Iris pigment epithelial cell (primary cell): ENCODE measurements around the gene HSPA1B.
"Not testable (repeated sequence)": the region's sequence is repeated elsewhere in the genome, so short reads cannot be mapped to it uniquely, and the experiment has no call there.

Experiments
- DNase-seq: peaks from one replicate; pipeline ENCODE4 v3.0.0-alpha.2; 2011; ENCODE audit warnings: low read depth

Gene HSPA1B

DNA sequence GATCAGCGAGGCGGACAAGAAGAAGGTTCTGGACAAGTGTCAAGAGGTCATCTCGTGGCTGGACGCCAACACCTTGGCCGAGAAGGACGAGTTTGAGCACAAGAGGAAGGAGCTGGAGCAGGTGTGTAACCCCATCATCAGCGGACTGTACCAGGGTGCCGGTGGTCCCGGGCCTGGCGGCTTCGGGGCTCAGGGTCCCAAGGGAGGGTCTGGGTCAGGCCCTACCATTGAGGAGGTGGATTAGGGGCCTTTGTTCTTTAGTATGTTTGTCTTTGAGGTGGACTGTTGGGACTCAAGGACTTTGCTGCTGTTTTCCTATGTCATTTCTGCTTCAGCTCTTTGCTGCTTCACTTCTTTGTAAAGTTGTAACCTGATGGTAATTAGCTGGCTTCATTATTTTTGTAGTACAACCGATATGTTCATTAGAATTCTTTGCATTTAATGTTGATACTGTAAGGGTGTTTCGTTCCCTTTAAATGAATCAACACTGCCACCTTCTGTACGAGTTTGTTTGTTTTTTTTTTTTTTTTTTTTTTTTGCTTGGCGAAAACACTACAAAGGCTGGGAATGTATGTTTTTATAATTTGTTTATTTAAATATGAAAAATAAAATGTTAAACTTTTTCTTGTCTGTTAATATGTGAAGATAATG, 2.2 kb downstream of the HSPA1B start:
- peak; percentile 51 for DNase-seq

- no peak for DNase-seq
Measured at GRCh38 chr6:31830886-31831335, 3.4 kb downstream of the HSPA1B start.

DNA sequence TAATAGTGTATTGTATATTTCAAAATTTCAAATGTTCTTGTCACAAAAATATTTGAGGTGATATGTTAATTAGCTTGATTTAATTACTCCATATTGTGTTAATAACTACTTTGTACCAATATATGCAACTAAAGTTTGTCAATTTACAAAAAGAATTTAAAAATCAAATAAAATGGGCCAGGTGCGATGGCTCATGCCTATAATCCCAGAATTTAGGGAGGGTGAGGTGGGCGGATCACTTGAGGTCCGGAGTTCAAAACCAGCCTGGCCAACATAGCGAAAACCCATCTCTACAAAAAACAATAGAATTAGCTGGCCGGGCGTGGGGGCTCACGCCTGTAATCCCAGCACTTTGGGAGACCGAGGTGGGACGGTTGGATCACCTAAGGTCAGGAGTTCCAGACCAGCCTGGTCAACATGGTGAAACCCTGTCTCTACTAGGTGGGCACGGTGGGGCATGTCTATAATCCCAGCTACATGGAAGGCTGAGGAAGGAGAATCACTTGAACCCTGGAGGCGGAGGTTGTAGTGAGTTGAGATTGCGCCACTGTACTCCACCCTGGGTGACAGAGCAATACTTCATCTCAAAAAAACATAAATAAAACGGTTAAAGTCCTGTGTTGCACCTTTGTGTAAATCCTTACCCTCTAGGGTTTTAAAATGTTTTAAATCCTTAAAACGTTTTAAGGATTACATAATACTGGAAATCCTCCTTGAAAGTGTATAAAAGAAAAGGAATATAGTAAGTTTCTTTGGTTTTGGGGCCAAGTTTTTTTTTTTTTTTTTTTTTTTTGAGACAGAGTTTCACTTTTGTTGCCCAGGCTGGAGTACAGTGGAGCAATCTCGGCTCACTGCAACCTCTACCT, 4.0 kb downstream of the HSPA1B start:
- DNase-seq: no peak

DNA sequence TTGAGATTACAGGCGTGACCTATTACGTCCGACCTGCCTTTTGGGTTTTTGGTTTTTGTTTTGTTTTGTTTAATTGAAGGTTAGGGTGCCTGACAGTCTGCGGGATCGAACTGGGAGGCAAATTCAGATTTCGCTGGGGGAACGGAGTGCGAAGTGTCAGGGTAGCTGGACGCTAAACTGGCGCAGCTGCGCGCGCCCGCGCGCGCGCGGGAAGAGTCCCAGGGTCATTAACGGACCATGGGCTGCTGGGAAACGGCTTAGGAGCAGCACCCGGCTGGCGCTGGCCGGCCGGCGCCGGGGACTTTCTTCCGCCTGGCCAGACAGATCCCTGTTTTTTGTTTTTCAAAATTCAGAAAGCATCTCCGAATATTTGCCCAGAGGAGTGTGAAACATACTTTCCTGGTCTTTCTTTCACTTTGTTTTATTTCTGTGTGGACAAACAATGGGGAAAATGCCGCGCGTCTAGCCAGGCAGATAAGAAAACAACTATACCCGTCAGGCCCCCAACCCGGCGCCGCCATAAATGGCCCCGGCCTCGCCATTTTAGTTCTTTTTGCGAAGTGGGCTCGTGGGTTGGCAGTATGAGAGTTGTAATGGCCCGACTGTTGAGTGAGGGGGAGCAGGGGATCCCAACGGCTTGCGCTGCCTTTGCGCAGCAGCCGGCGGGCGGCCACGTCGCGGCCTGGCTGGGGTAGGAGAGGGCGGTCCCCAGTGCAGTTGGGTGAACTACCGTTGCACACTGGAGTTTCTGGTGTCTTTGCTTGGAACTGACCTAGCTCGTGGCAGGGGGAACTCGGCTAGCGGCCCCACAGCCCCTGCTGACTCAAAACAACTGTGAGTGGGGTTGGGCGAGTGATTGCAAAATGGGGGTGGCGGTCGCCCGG, 7.1 kb downstream of the HSPA1B start:
- DNase-seq: peak; percentile 82

DNA sequence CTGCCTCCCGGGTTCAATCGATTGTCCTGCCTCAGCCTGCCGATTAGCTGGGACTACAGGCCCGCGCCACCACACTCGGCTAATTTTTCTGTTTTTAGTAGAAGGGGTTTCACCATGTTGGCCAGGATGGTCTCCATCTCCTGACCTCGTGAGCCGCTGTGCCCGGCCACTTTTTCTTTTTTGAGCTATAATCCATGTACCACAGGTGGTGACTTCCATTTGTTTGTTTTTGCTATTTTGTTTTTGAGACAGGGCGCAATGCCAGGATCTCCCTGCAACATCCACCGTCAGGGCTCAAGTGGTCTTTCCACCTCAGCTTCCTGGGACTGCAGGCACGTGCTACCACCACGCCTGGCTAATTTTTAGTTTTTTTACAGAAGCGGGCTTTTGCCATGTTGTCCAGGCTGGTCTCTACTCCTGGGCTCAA, 8.5 kb downstream of the HSPA1B start:
- no peak for DNase-seq

DNA sequence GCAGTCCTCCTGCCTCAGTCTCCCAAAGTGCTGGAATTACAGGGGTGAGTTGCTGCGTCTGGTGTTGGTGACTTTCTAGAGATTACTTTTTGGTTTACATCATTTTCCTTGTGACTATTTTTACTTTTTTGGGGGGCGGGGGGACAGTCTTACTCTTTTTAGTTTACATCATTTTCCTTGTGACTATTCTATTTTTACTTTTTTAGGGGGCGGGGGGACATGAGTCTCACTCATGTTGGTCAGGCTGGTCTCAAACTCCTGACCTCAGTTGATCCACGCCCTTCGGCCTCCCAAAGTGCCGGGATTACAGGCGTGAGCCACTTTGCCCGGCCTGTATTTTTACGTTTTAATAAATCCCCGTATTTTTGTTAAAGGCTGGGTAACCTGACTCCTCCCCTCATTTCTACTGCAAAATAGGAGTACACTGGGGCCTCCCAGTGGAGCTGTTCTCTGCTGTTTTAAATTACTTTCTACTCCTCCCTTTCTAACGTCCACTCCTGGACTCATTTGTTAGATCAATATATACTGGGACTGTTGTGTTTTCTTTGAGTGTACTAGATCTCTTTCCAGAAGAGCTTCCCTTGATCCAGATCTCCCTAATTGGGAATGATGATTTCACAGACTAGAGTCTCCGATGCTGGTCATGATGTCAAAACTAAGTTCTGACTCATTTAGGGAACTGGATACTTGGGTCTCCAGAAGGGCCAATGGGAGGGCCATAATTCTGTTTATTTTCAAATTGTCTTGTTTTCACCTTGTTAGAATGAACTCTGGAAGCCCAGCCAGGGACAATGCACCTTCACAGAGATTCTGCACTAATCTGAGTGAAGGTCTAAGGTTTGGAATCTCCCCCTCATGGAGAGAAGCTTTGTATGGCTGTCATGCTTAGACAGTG, 9.2 kb downstream of the HSPA1B start:
- peak; percentile 61 for DNase-seq

DNA sequence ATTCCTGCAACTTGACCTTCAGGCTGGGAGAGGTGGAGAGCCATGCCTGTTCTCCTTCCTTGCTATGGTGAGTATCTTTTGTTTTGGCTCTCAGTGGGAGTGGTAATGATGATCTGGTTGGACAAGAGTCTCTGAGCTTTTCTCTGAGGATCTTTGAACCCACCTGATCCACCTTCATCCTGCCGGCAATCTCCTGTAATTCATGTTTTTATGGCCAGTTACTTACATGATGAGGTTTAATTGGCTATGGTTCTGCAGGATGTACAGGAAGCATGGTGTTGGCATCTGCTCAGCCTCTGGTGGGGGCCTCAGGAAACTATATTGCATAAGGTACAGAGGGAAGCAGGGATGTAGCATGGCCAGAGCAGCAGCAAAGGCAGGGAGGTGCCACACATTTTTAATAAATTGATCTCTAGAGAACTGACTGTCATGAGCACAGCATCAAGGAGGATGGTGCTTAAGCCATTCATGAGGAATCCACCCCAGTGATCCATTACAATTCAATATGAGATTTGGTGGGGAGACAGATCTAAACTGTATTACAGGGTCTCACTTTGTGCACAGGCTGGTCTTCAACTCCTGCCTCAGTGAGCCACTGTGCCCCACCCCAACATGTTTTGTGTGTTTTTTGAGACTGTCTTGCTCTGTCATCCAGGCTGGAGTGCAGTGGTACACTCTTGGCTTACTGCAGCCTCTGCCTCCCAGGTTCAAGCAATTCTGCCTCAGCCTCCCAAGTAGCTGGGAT, 10.0 kb downstream of the HSPA1B start:
- DNase-seq: no peak

- not testable (repeated sequence) for DNase-seq
Measured at GRCh38 chr6:31838114-31838553, 10.6 kb downstream of the HSPA1B start.

- no peak for DNase-seq
Measured at GRCh38 chr6:31838968-31839367, 11.4 kb downstream of the HSPA1B start.

DNA sequence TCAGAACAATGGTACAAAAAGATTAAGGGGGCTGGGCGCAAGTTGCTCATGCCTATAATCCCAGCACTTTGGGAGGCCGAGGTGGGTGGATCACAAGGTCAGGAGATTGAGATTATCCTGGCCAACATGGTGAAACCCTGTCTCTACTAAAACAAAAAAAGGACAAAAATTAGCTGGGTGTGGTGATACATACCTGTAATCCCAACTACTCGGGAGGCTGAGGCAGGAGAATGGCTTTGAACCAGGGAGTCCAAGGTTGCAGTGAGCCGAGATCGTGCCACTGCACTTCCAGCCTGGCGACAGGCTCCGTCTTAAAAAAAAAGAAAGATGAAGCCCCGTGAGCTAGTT, 12.2 kb downstream of the HSPA1B start:
- DNase-seq: not testable (repeated sequence)

GRCh38 chr6:31842053-31842452, 14.5 kb downstream of the HSPA1B start:
- DNase-seq: no peak

DNA sequence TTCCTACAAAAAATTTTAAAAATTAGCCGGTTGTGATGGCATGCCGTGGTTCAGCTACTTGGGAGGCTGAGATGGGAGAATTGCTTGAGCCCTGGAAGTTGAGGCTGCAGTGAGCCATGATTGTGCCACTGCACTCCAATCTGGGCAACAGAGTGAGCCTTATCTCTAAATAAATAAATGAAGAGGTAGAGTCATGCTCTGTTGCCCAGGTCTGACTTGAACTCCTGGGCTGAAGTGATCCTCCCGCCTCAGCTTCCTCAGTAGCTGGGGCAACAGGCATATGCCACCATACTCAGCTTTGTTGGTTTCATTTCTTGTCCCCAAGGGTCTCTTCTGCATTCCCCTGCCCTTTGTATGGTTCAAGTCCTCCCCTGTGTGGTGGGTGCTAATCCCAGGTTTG, 17.0 kb downstream of the HSPA1B start:
- DNase-seq: no peak

- DNase-seq: no peak
Measured at GRCh38 chr6:31847276-31847978, 19.9 kb downstream of the HSPA1B start.

- DNase-seq: no peak
Measured at GRCh38 chr6:31850765-31851484, 23.4 kb downstream of the HSPA1B start.

DNA sequence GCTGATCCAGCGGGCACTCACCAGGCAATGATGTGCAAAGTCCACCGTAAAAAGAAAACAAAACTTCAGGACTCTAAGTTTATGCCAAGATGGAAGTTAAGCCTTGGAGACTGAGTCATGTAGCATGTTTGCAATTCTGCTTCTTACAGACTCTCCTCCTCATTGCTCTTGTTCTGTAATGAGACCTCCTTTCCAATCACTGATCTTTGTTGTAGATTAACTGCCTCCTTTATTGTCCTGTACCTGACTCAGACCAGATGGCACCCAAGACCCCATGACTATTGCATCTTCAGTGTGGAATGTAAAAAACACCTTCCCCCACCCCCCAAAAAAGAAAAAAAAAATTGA, 23.9 kb downstream of the HSPA1B start:
- peak; percentile 62 for DNase-seq

- DNase-seq: not testable (repeated sequence)
Measured at GRCh38 chr6:31851980-31852718, 24.6 kb downstream of the HSPA1B start.

GRCh38 chr6:31857774-31858173, 30.2 kb downstream of the HSPA1B start:
- not testable (repeated sequence) for DNase-seq

DNA sequence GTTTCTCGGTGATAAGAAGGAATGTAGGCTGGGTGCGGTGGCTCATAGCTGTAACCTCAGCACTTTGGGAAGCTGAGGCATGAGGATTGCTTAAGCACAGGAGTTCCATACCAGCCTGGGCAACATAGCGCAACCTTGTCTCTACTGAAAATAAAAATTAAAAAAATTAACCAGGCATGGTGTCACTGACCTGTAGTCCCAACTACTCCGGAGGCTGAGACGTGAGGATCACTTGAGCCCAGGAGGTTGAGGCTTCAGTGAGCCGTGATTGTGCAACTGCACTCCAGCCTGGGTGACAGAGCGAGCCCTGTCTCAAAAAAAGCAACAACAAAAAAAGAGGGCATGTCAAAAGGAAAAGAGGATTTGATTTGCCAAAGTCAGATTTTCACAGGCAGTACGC, 31.2 kb downstream of the HSPA1B start:
- DNase-seq: no peak

- no peak for DNase-seq
Measured at GRCh38 chr6:31859923-31860322, 32.4 kb downstream of the HSPA1B start.
